Cardiac muscle cell (in vitro differentiated cells and primary cell): ENCODE measurements around the gene AFTPH. TPM values are rescaled to one million over a fixed set of nuclear protein-coding genes. Genes with fewer than 3 reads are reported as not detected.
A peak's percentile ranks its signal among the peaks of the same experiment; 100 is the strongest.

Experiments
- DNase-seq, 2 donors: peaks; one replicate each; pipeline versions ENCODE4 v3.0.0 to v3.0.0-alpha.2; 2010 to 2017; ENCODE audit warnings: low read depth in 1 of 2, low spot score in 1 of 2
- H3K27ac ChIP-seq: fragments of 200-600 bp; sonication (generic); 2 replicates; pipeline ENCODE4 v1.5.1; 2016
- H3K27me3 ChIP-seq: fragments of 200-600 bp; sonication (generic); 2 replicates; pipeline ENCODE4 v1.6.0; 2016; ENCODE audit warnings: control low read depth
- H3K36me3 ChIP-seq: fragments of 200-600 bp; sonication (generic); 2 replicates; pipeline ENCODE4 v1.5.1; 2016; ENCODE audit warnings: control low read depth
- H3K4me1 ChIP-seq: fragments of 200-600 bp; sonication (generic); 2 replicates; pipeline ENCODE4 v1.8.1; 2017; ENCODE audit warnings: low read depth, mild to moderate bottlenecking, mixed run types
- H3K4me3 ChIP-seq: fragments of 200-600 bp; sonication (generic); 2 replicates; pipeline ENCODE4 v1.5.1; 2016; ENCODE audit warnings: mild to moderate bottlenecking
- H3K9me3 ChIP-seq: fragments of 200-600 bp; sonication (generic); 2 replicates; pipeline ENCODE4 v1.5.1; 2017; ENCODE audit warnings: low read depth, mild to moderate bottlenecking, control low read depth
- CTCF ChIP-seq: IDR thresholded peaks from 2 replicates; pipeline ENCODE4 v1.5.1; 2012; ENCODE audit warnings: low read depth, mild to moderate bottlenecking, low read length
- polyA plus RNA-seq: library from polyadenylated mRNA; unstranded; fragments of >200 nt; fragmentation: Nextera tagmentation; extraction: Ambion mirVana; gene quantifications from 2 replicates; pipeline ENCODE4 v1.2.1, GENCODE V29; 2016
- total RNA-seq: library from RNA; depleted of rRNA; stranded (reverse); fragments of >200 nt; gene quantifications from 2 replicates; pipeline ENCODE4 v1.2.3, GENCODE V29; 2016

The AFTPH gene
- total and polyA plus RNA-seq, 2 experiments from 2014 or later: 7.1 to 18.5 TPM

- no peaks in the 10 kb centered on the region for H3K9me3 ChIP-seq
- no peak for DNase-seq
- H3K36me3 ChIP-seq: peaks cover 5% of the 10 kb centered on the region
- H3K4me1 ChIP-seq: no peaks in the 10 kb centered on the region
- H3K27me3 ChIP-seq: no peaks in the 10 kb centered on the region
- no peak overlapping the region for H3K4me3 ChIP-seq
- H3K27ac ChIP-seq: no peak overlapping the region
- TF ChIP-seq CTCF: no peak
Measured at GRCh38 chr2:64554117-64554516, 30.0 kb downstream of the AFTPH start.

GRCh38 chr2:64558445-64559081 is 34.4 kb downstream of the AFTPH start:
- no peak overlapping the region for H3K27ac ChIP-seq
- no peaks in the 10 kb centered on the region for H3K27me3 ChIP-seq
- no peak overlapping the region for H3K4me3 ChIP-seq
- DNase-seq: no peak
- no peak for TF ChIP-seq CTCF
- peaks cover 5% of the 10 kb centered on the region for H3K36me3 ChIP-seq
- no peaks in the 10 kb centered on the region for H3K4me1 ChIP-seq
- H3K9me3 ChIP-seq: no peaks in the 10 kb centered on the region

- DNase-seq: peak in 1 of 2 donors; percentile 42
- no peaks in the 10 kb centered on the region for H3K4me1 ChIP-seq
- no peaks in the 10 kb centered on the region for H3K36me3 ChIP-seq
- no peak overlapping the region for H3K4me3 ChIP-seq
- no peak overlapping the region for H3K27ac ChIP-seq
- no peaks in the 10 kb centered on the region for H3K27me3 ChIP-seq
- H3K9me3 ChIP-seq: no peaks in the 10 kb centered on the region
- peak; percentile 32 for TF ChIP-seq CTCF
Measured at GRCh38 chr2:64562148-64562784, 38.1 kb downstream of the AFTPH start.

DNA sequence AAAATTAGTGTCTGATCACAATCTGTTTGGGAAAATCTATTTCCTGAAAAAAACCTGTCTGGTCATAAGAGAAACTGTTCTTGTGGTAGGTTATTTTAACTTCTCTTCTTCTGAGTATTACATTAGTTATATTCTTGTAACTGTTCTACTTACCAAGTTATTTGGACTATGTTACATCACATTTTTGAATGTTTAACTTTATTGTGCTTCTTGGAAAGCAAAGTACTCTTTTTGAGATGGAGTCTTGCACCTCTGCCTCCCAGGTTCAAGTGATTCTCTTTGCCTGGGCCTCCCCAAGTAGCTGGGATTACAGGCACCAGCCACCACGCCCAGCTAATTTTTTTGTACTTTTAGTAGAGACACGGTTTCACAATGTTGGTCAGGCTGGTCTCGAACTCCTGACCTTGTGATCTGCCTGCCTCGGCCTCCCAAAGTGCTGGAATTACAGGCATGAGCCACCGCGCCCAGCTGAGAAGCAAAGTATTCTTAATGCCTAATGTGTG is 39.4 kb downstream of the AFTPH start:
- no peak for TF ChIP-seq CTCF
- DNase-seq: no peak
- H3K27ac ChIP-seq: no peak overlapping the region
- H3K9me3 ChIP-seq: no peaks in the 10 kb centered on the region
- no peak overlapping the region for H3K4me3 ChIP-seq
- no peaks in the 10 kb centered on the region for H3K4me1 ChIP-seq
- no peaks in the 10 kb centered on the region for H3K36me3 ChIP-seq
- no peaks in the 10 kb centered on the region for H3K27me3 ChIP-seq

- Histone ChIP-seq H3K27ac (no peak overlapping the region), H3K4me3 (no peak overlapping the region), H3K27me3 (no peaks in the 10 kb centered on the region), H3K9me3 (no peaks in the 10 kb centered on the region), H3K4me1 (no peaks in the 10 kb centered on the region), H3K36me3 (peaks cover 10% of the 10 kb centered on the region)
- TF ChIP-seq CTCF: no peak
- no peak for DNase-seq
Measured at GRCh38 chr2:64565949-64566710, 42.0 kb downstream of the AFTPH start.
